ENCODE results near the gene SARS1. TPM values are rescaled to one million over a fixed set of nuclear protein-coding genes. Genes with fewer than 3 reads are reported as not detected.
A peak's percentile ranks its signal among the peaks of the same experiment; 100 is the strongest.
"Not testable (repeated sequence)": the region's sequence is repeated elsewhere in the genome, so short reads cannot be mapped to it uniquely, and the experiment has no call there.

The SARS1 gene
- 178 and 206 TPM in 2 replicates for total RNA-seq

GRCh38 chr1:109213824-109214693 is at the start of gene SARS1:
Gene SARS1, plus strand, starts transcription at chr1:109213918. Its CDS starts 75 bp downstream, at chr1:109213993.
- peak; percentile 90 for DNase-seq

GRCh38 chr1:109164538-109164937 is 49.2 kb upstream of the SARS1 start:
- no peak for DNase-seq

- no peak for DNase-seq
Measured at GRCh38 chr1:109167001-109167506, 46.7 kb upstream of the SARS1 start.

- DNase-seq: peak; percentile 54
Measured at GRCh38 chr1:109170035-109170764, 43.5 kb upstream of the SARS1 start.

GRCh38 chr1:109171646-109172045 is 42.1 kb upstream of the SARS1 start:
- DNase-seq: no peak

- DNase-seq: not testable (repeated sequence)
Measured at GRCh38 chr1:109176349-109176748, 37.4 kb upstream of the SARS1 start.

GRCh38 chr1:109180715-109181084 is 33.0 kb upstream of the SARS1 start:
- not testable (repeated sequence) for DNase-seq

- DNase-seq: no peak
Measured at GRCh38 chr1:109181085-109181806, 32.5 kb upstream of the SARS1 start.

GRCh38 chr1:109181807-109182163 is 31.9 kb upstream of the SARS1 start:
- DNase-seq: no peak

GRCh38 chr1:109183058-109183738 is 30.5 kb upstream of the SARS1 start:
- DNase-seq: no peak

GRCh38 chr1:109184687-109185086 is 29.0 kb upstream of the SARS1 start:
- no peak for DNase-seq

GRCh38 chr1:109185357-109185756 is 28.4 kb upstream of the SARS1 start:
- no peak for DNase-seq

- DNase-seq: no peak
Measured at GRCh38 chr1:109185990-109186732, 27.6 kb upstream of the SARS1 start.

- no peak for DNase-seq
Measured at GRCh38 chr1:109186733-109187086, 27.0 kb upstream of the SARS1 start.

GRCh38 chr1:109187127-109187526 is 26.6 kb upstream of the SARS1 start:
- DNase-seq: no peak

- no peak for DNase-seq
Measured at GRCh38 chr1:109188200-109188599, 25.5 kb upstream of the SARS1 start.

- DNase-seq: no peak
Measured at GRCh38 chr1:109188781-109189180, 24.9 kb upstream of the SARS1 start.

- no peak for DNase-seq
Measured at GRCh38 chr1:109190189-109190588, 23.5 kb upstream of the SARS1 start.

GRCh38 chr1:109191377-109191776 is 22.3 kb upstream of the SARS1 start:
- DNase-seq: no peak

- no peak for DNase-seq
Measured at GRCh38 chr1:109191891-109192290, 21.8 kb upstream of the SARS1 start.

GRCh38 chr1:109192433-109192832 is 21.3 kb upstream of the SARS1 start:
- peak; percentile 77 for DNase-seq

Measured in dermis blood vessel endothelial cell (primary cell).